HT1080 (cell line): ENCODE results near the gene PTPRN2. TPM values are rescaled to one million over a fixed set of nuclear protein-coding genes. Genes with fewer than 3 reads are reported as not detected.

Experiments
- DNase-seq: peaks from one replicate; pipeline ENCODE4 v3.0.0-alpha.2; 2015; ENCODE audit warnings: low read depth
- total RNA-seq: library from RNA; depleted of rRNA; stranded (reverse); fragments of >200 nt; shearing (Covaris generic); gene quantifications from 2 replicates; pipeline ENCODE4 v1.2.3, GENCODE V29; 2014

Gene PTPRN2
- total RNA-seq, 1 experiment from 2014 or later = 0.31 TPM

- DNase-seq = no peak
These were observed 893.9 kb downstream of the PTPRN2 start for GRCh38 chr7:157693521-157694375.

- DNase-seq = no peak
These were observed 894.5 kb downstream of the PTPRN2 start for GRCh38 chr7:157693071-157693520.

- DNase-seq = no peak
These were observed 895.1 kb downstream of the PTPRN2 start for GRCh38 chr7:157692460-157693011.

- DNase-seq = no peak
These were observed 895.8 kb downstream of the PTPRN2 start for GRCh38 chr7:157691586-157692459.

- no peak for DNase-seq
These were observed 896.6 kb downstream of the PTPRN2 start for GRCh38 chr7:157690833-157691585.

- DNase-seq = no peak
These were observed 897.4 kb downstream of the PTPRN2 start for GRCh38 chr7:157690058-157690832.

- DNase-seq = no peak
These were observed 898.2 kb downstream of the PTPRN2 start for GRCh38 chr7:157689269-157690057.

GRCh38 chr7:157688533-157689268 lies 898.9 kb downstream of the PTPRN2 start:
- DNase-seq = no peak

GRCh38 chr7:157687845-157688532 lies 899.6 kb downstream of the PTPRN2 start:
- no peak for DNase-seq

- no peak for DNase-seq
These were observed 900.5 kb downstream of the PTPRN2 start for GRCh38 chr7:157687158-157687557.

- DNase-seq = no peak
These were observed 901.2 kb downstream of the PTPRN2 start for GRCh38 chr7:157686285-157686894.

- no peak for DNase-seq
These were observed 902.0 kb downstream of the PTPRN2 start for GRCh38 chr7:157685430-157686284.

GRCh38 chr7:157684909-157685429 lies 902.7 kb downstream of the PTPRN2 start:
- DNase-seq = no peak

GRCh38 chr7:157684157-157684908 lies 903.3 kb downstream of the PTPRN2 start:
- DNase-seq = no peak

- no peak for DNase-seq
These were observed 903.9 kb downstream of the PTPRN2 start for GRCh38 chr7:157683747-157684156.
